Measurements from ENCODE around the gene KMT2B. TPM values are rescaled to one million over a fixed set of nuclear protein-coding genes. Genes with fewer than 3 reads are reported as not detected.

The KMT2B gene
- total and polyA plus RNA-seq, 2 of the 8 experiments (the other 6 are each of a cell fraction or from before 2014, with no cell fraction given): 26.7 to 38.6 TPM

GRCh38 chr19:35745328-35746086 is 27.7 kb downstream of the KMT2B start, which contains the start of the genes PSENEN and U2AF1L4:
Gene PSENEN (plus strand): TSS chr19:35745651. CDS start chr19:35745931, 280 bp downstream.
Gene U2AF1L4 (minus strand): TSS chr19:35745418. CDS start chr19:35745391, 27 bp downstream.
- POLR2A ChIA-PET (ENCODE audit: partially characterized antibody): interaction anchor here (0.6 to 2.7 kb wide), 21 partner anchors 9 to 571 kb away, joined by 3 to 23 read pairs (median 4); partner anchors contain the start of genes ALKBH6, ARHGAP33, HSPB6 and KIRREL2
- Histone ChIP-seq H3K18ac (ENCODE audit: extremely low read depth, low read length) (peak within 1 kb of the TSS; percentile 34), H3K4me1 (replicated peaks in 1 of 4; ENCODE audit: control insufficient read depth in 3 of 4, insufficient read depth in 4 of 4, low read length in 3 of 4) (peaks cover 0 to 4% (median 2%) of the 10 kb centered on the region in 4 experiments; a peak in 3 of 7 replicates), H3K4ac (replicated peaks; ENCODE audit: insufficient read length, low read depth, low read length) (peak within 1 kb of the TSS; percentile 13), H3K9ac (replicated peaks in 1 of 4; ENCODE audit: extremely low read depth in 1 of 4, low read depth in 3 of 4, low read length in 3 of 4) (peak within 1 kb of the TSS; percentile 56 to 82 (median 78)), H3K14ac (ENCODE audit: insufficient read length) (no peak within 1 kb of the TSS), H4K91ac (replicated peaks; ENCODE audit: insufficient read length, low read length) (no peak within 1 kb of the TSS), H4K20me1 (replicated peaks in 1 of 2; ENCODE audit: control insufficient read depth in 1 of 2, insufficient read depth in 2 of 2, low read length in 2 of 2) (peaks cover 0 to 2% of the 10 kb centered on the region in 2 experiments), H2BK12ac (ENCODE audit: low read depth, low read length) (0 out of 2 replicates have a peak within 1 kb of the TSS, but pooled peaks have one; percentile 12), H3K9me3 (ENCODE audit: insufficient read depth in 2 of 2, low read depth in 1 of 2, low read length in 1 of 2) (no peaks in the 10 kb centered on the region), H2AFZ (ENCODE audit: low read length) (peak within 1 kb of the TSS; percentile 96), H3K4me2 (ENCODE audit: insufficient read depth in 1 of 2, low read depth in 2 of 2, low read length in 2 of 2) (peak within 1 kb of the TSS; percentile 59 to 84), H3K23me2 (ENCODE audit: low read depth, low read length) (peaks cover 15% of the 10 kb centered on the region), H2AK5ac (ENCODE audit: low read depth, low read length) (no peak within 1 kb of the TSS), H3K4me3 (ENCODE audit: extremely low read depth in 1 of 4, insufficient read depth in 2 of 4, low read depth in 3 of 4, low read length in 4 of 4) (peak within 1 kb of the TSS; percentile 65 to 95 (median 82)), H2BK120ac (replicated peaks; ENCODE audit: low read depth, low read length) (no peak within 1 kb of the TSS), H4K5ac (ENCODE audit: insufficient read length, low read depth, low read length) (peak within 1 kb of the TSS; percentile 4), H2BK20ac (ENCODE audit: low read length) (no peak within 1 kb of the TSS), H3K23ac (ENCODE audit: insufficient read length) (no peak within 1 kb of the TSS), H2BK5ac (ENCODE audit: low read depth, low read length) (peak within 1 kb of the TSS; percentile 88; the same call in 1 of the 2 replicates), H3K27ac (ENCODE audit: low read depth, low read length) (peak within 1 kb of the TSS; percentile 91), H3K27me3 (replicated peaks in 1 of 4; ENCODE audit: control insufficient read depth in 3 of 4, extremely low read depth in 1 of 4, insufficient read depth in 3 of 4, low read length in 3 of 4) (no peaks in the 10 kb centered on the region), H3K79me1 (ENCODE audit: low read depth, low read length) (no peaks in the 10 kb centered on the region; the same call in none of the 2 replicates), H3K79me2 (ENCODE audit: control insufficient read depth in 1 of 2, insufficient read depth in 2 of 2, low read length in 2 of 2) (peaks cover 0 to 7% of the 10 kb centered on the region in 2 experiments; a peak in 1 of 4 replicates), H3K36me3 (ENCODE audit: control insufficient read depth in 2 of 4, insufficient read depth in 4 of 4, low read length in 3 of 4) (peaks cover 0 to 2% (median 0%) of the 10 kb centered on the region in 4 experiments; a peak in 1 of 8 replicates), H2BK15ac (ENCODE audit: low read length) (peak within 1 kb of the TSS; percentile 72; the same call in 1 of the 2 replicates), H4K8ac (ENCODE audit: extremely low read depth, insufficient read depth, low read length) (peak within 1 kb of the TSS; percentile 82), H3K56ac (replicated peaks; ENCODE audit: insufficient read length, low read depth, low read length) (peak within 1 kb of the TSS; percentile 54)
- DNase-seq (ENCODE audit: low read depth in 1 of 2, low spot score in 2 of 2) (peak; percentile 92 to 97), FAIRE-seq (peak; percentile 82)
- 1% methylated on average over 38 of the region's 40 CpGs; no CpG with 5 or more reads in 1 of the 2 experiments for WGBS, 2 experiments (ENCODE audit: extremely low coverage in 1 of 2, insufficient coverage in 1 of 2, insufficient read length in 1 of 2, insufficient replicate concordance in 2 of 2, low coverage in 1 of 2, low lambda C conversion rate in 2 of 2, missing lambda C conversion rate in 1 of 2)
- CTCF ChIA-PET (ENCODE audit: partially characterized antibody): interaction anchor here (0.6 to 1.5 kb wide), 4 partner anchors 74 to 186 kb away, joined by 3 to 4 read pairs (median 3); no protein-coding TSS in a partner anchor
- TF ChIP-seq CHD1 (IDR thresholded peaks at IDR 0.05; ENCODE audit: low read depth, low read length) (no peak), SP4 (IDR thresholded peaks at IDR 0.05; ENCODE audit: low read length) (no peak), SP2 (IDR thresholded peaks at IDR 0.05; ENCODE audit: low read length) (no peak), HDAC2 (IDR thresholded peaks at IDR 0.05; ENCODE audit: borderline replicate concordance in 1 of 2, low read depth in 2 of 2, low read length in 2 of 2) (no peak), BACH1 (IDR thresholded peaks at IDR 0.05; ENCODE audit: low read length) (0 out of 2 replicates have a peak, but pooled peaks have one; percentile 8), CBX5 (IDR thresholded peaks at IDR 0.05; ENCODE audit: low read depth, low read length) (no peak), RBBP5 (IDR thresholded peaks at IDR 0.05; ENCODE audit: borderline replicate concordance, low read depth, low read length) (no peak), CHD2 (IDR thresholded peaks at IDR 0.05; ENCODE audit: low read length) (no peak), FOSL1 (IDR thresholded peaks at IDR 0.05; ENCODE audit: insufficient read depth, low read depth, low read length) (no peak), RXRA (IDR thresholded peaks at IDR 0.05; ENCODE audit: insufficient read depth, low read depth, low read length) (no peak), RAD21 (IDR thresholded peaks at IDR 0.05 in 1 of 2, conservative IDR thresholded peaks at IDR 0.05 in 1 of 2; ENCODE audit: low read depth in 2 of 2, low read length in 2 of 2) (no peak)

Measured in H1 (cell line).